Ishikawa (cell line): ENCODE measurements around the gene IKBIP.

ENCODE experiments used
- CEBPB ChIP-seq: IDR thresholded peaks from 2 replicates; pipeline ENCODE4 v1.6.1; 2012
- CREB1 ChIP-seq: IDR thresholded peaks from 2 replicates; pipeline ENCODE4 v1.6.1; 2012; ENCODE audit warnings: low read depth
- EGR1 ChIP-seq: IDR thresholded peaks from 2 replicates; pipeline ENCODE4 v1.6.1; 2012
- FOXM1 ChIP-seq: IDR thresholded peaks from 2 replicates; pipeline ENCODE4 v1.6.1; 2012; ENCODE audit warnings: low read depth, borderline replicate concordance
- MAX ChIP-seq: IDR thresholded peaks from 2 replicates; pipeline ENCODE4 v1.6.1; 2012
- RAD21 ChIP-seq: IDR thresholded peaks from 2 replicates; pipeline ENCODE4 v1.6.1; 2012; ENCODE audit warnings: low read depth
- REST ChIP-seq: IDR thresholded peaks from 2 replicates; pipeline ENCODE4 v1.6.1; 2012; ENCODE audit warnings: low read depth, mild to moderate bottlenecking
- USF1 ChIP-seq: IDR thresholded peaks from 2 replicates; pipeline ENCODE4 v1.6.1; 2012
- YY1 ChIP-seq: IDR thresholded peaks from 2 replicates; pipeline ENCODE4 v1.6.1; 2012; ENCODE audit warnings: low read depth
- ZBTB7A ChIP-seq: IDR thresholded peaks from 2 replicates; pipeline ENCODE4 v1.6.1; 2012; ENCODE audit warnings: low read depth

- TF ChIP-seq RAD21 = no peak
- TF ChIP-seq YY1 = no peak
- no peak for TF ChIP-seq FOXM1
- TF ChIP-seq CEBPB = no peak
- TF ChIP-seq MAX = no peak
- TF ChIP-seq REST = no peak
- no peak for TF ChIP-seq EGR1
- TF ChIP-seq USF1 = no peak
- no peak for TF ChIP-seq CREB1
- TF ChIP-seq ZBTB7A = no peak
Observed at GRCh38 chr12:98678946-98679610, 34.5 kb upstream of the IKBIP start.
